Measurements from ENCODE around the gene HTR4.

The HTR4 gene

DNA sequence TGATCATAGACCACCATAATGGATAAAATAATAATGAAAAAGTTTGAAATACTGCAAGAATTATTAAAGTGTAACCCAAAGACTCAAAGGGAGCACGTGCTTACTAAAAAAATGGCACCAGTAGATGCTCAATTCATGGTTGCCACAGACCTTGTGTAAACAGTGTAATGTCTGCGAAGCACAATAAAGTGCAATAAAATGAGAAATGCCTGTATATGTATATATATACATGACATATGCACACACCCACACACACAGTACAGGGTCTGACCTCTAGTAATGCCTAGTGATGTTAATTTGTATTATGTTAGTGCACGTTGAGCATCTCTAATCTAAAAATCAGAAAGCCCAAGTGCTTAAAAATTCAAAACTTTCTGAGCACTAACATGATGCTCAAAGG lies 218.3 kb downstream of the HTR4 start:
- DNase-seq (ENCODE audit: low read depth in 3 of 3), result no peak

DNA sequence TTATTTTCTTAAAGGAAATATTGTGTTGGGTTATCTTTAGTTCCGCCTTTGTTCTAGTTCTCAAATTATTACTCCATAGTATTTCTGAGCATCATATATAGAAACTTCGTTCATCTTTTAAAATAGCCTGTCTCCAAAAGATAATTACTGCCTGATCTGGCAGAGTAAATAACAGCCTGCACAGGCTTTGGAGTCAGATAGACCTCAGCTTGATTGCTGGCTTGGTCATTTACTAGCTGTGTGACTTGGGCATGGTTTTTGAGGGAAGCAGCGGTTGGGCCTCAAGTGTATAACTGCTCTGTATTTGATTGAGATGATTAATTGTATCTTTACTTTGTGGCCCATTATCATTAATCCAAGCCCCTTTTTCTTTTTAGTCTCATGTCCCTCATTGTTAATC lies 220.5 kb downstream of the HTR4 start:
- no peak for DNase-seq (ENCODE audit: low read depth in 3 of 3)

All from stimulated activated CD4-positive, alpha-beta T cell treated with anti-CD3 and anti-CD28 coated beads, TNF-alpha, amount 100 ng/mL, for 48 hours (primary cell).